ENCODE measurements around the gene STON2.

Gene STON2

DNA sequence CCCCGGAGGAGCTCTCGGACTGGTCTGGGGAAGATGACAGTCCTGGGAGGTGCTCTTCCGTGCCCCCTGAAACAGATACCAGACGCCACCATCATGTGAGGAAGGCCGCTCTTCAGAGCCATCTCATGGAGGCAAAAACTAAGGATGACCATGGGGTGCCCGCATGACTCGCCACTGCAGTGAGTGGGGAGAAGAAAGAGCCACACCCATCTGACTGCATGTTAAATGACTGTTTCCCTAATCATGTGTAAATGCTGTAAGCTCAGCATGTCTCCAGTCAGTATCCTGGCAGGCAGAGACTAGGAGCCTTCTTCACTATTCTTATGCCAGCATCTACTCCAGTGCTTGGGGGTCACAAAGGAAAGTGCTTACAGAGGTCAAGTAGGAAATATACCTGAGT is 4.0 kb downstream of the STON2 start:
- H3K9me3 ChIP-seq (ENCODE audit: control insufficient read depth, insufficient read depth, low read depth, low read length), result peaks cover 7% of the 10 kb centered on the region; the same call in 1 of the 2 replicates
- H3K9ac ChIP-seq (ENCODE audit: low read length), result no peak overlapping the region
- peaks cover 6% of the 10 kb centered on the region; the same call in 1 of the 2 replicates for H3K36me3 ChIP-seq (ENCODE audit: control insufficient read depth, insufficient read depth, low read length)
- no peaks in the 10 kb centered on the region for H3K27me3 ChIP-seq (ENCODE audit: control insufficient read depth, insufficient read depth, low read length)
- no peak overlapping the region for H3K4me3 ChIP-seq (ENCODE audit: low read depth, low read length)
- H3K4me1 ChIP-seq (ENCODE audit: control insufficient read depth, insufficient read depth, low read length), result peaks cover 9% of the 10 kb centered on the region
- no peak overlapping the region for H3K27ac ChIP-seq (ENCODE audit: low read depth, low read length)

DNA sequence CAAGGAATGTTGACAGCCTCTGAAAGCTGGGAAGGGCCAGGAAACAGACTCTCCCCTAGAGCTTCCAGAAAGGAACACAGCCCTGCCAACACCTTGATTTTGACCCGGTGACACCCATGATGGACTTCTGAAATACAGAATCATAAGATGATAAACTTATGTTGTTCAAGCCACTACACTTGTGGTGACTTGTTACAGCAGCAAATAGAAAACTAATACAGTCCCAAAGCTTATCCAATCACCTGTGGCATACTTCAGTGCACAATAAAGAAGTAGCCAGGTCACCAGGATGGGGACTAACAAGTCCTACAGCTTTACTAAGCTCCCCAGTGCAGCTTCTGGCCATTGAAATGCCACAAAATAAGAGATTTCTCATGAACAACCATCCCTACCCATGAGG is 5.4 kb downstream of the STON2 start:
- Histone ChIP-seq H3K9me3 (ENCODE audit: control insufficient read depth, insufficient read depth, low read depth, low read length) (peaks cover 7% of the 10 kb centered on the region; the same call in 1 of the 2 replicates), H3K27ac (ENCODE audit: low read depth, low read length) (no peak overlapping the region), H3K36me3 (ENCODE audit: control insufficient read depth, insufficient read depth, low read length) (peaks cover 6% of the 10 kb centered on the region; the same call in 1 of the 2 replicates), H3K4me3 (ENCODE audit: low read depth, low read length) (no peak overlapping the region), H3K4me1 (ENCODE audit: control insufficient read depth, insufficient read depth, low read length) (0 out of 2 replicates have a peak, but pooled peaks cover 3% of the 10 kb centered on the region), H3K27me3 (ENCODE audit: control insufficient read depth, insufficient read depth, low read length) (no peaks in the 10 kb centered on the region), H3K9ac (ENCODE audit: low read length) (no peak overlapping the region)

DNA sequence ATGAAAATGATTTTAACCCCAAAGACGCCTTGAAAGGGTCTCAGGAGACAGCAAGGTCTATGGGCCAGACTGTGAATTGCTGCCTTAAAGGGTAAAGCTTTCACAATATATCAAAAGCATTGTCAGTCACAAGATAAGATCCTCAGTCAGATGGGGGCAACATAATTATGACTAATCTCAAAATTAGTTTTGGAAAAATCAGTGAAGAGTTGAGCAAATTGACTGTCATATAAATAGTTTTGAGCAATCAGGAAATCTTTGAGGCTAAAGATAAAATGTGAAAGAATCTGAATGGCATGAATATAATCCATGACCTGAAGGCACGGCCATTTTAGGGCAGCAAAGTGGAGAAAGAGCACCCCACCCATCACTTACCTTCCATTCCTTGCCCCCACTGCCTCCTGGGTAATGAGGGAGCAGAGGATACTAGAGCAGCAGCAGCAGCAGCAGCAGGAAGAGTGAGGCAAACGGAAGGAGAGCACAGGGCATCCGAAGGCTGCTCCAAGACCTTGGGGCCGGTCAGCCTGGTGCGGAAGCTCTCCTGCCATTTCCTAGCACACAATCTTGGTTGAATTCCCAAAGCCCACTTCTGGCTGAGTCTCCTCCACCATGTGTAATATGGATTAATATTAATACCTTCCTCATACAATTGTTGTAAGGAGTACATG is 7.0 kb downstream of the STON2 start:
- Histone ChIP-seq H3K4me3 (ENCODE audit: low read depth, low read length) (no peak overlapping the region), H3K27me3 (ENCODE audit: control insufficient read depth, insufficient read depth, low read length) (no peaks in the 10 kb centered on the region), H3K9ac (ENCODE audit: low read length) (no peak overlapping the region), H3K9me3 (ENCODE audit: control insufficient read depth, insufficient read depth, low read depth, low read length) (peaks cover 7% of the 10 kb centered on the region; the same call in 1 of the 2 replicates), H3K36me3 (ENCODE audit: control insufficient read depth, insufficient read depth, low read length) (peaks cover 6% of the 10 kb centered on the region; the same call in 1 of the 2 replicates), H3K4me1 (ENCODE audit: control insufficient read depth, insufficient read depth, low read length) (0 out of 2 replicates have a peak, but pooled peaks cover 3% of the 10 kb centered on the region), H3K27ac (ENCODE audit: low read depth, low read length) (no peak overlapping the region)

DNA sequence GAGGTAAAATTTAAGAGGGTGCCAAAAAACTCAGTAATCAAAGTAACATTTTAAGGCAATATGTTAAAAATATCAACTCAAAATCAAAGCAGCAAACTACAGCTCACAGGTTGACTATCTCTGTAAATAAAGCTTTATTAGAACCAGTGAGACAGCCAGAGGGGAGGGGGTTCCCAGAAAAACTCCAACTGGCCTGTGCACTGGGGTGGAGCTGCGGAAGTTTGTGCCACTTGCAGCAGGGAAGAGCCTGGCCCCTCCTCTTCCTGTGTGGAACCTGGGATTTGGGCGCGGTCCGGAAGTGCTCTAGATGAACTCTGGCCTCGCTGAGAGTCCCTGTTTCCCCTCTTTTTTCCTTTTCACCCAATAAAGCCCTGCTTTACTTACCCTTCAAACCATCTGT is 8.1 kb downstream of the STON2 start:
- Histone ChIP-seq H3K4me1 (ENCODE audit: control insufficient read depth, insufficient read depth, low read length) (peaks cover 3% of the 10 kb centered on the region; the same call in 1 of the 2 replicates), H3K9ac (ENCODE audit: low read length) (no peak overlapping the region), H3K27me3 (ENCODE audit: control insufficient read depth, insufficient read depth, low read length) (no peaks in the 10 kb centered on the region), H3K4me3 (ENCODE audit: low read depth, low read length) (no peak overlapping the region), H3K9me3 (ENCODE audit: control insufficient read depth, insufficient read depth, low read depth, low read length) (peaks cover 7% of the 10 kb centered on the region; the same call in 1 of the 2 replicates), H3K36me3 (ENCODE audit: control insufficient read depth, insufficient read depth, low read length) (0 out of 2 replicates have a peak, but pooled peaks cover 2% of the 10 kb centered on the region), H3K27ac (ENCODE audit: low read depth, low read length) (no peak overlapping the region)

DNA sequence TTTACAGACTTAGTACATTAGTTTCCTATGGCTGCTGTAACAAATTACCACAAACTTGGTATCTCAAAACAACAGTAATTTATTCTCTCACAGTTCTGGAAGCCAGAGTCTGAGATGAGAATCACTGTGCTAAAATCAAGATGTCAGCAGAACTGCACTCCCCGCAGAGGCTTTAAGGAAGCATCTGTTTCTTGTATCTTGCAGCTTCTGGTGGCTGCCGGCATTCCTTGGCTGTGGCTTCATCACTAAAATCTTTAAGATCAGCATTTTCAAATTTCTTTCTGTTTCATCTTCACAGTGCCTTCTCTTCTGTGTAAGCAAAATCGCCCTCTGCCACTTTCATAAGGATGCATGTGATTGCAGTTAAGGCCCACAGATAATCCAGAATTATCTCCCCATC is 9.4 kb downstream of the STON2 start:
- Histone ChIP-seq H3K27me3 (ENCODE audit: control insufficient read depth, insufficient read depth, low read length) (no peaks in the 10 kb centered on the region), H3K4me3 (ENCODE audit: low read depth, low read length) (no peak overlapping the region), H3K9me3 (ENCODE audit: control insufficient read depth, insufficient read depth, low read depth, low read length) (peaks cover 7% of the 10 kb centered on the region; the same call in 1 of the 2 replicates), H3K4me1 (ENCODE audit: control insufficient read depth, insufficient read depth, low read length) (peaks cover 12% of the 10 kb centered on the region), H3K36me3 (ENCODE audit: control insufficient read depth, insufficient read depth, low read length) (0 out of 2 replicates have a peak, but pooled peaks cover 2% of the 10 kb centered on the region), H3K27ac (ENCODE audit: low read depth, low read length) (no peak overlapping the region), H3K9ac (ENCODE audit: low read length) (no peak overlapping the region)

DNA sequence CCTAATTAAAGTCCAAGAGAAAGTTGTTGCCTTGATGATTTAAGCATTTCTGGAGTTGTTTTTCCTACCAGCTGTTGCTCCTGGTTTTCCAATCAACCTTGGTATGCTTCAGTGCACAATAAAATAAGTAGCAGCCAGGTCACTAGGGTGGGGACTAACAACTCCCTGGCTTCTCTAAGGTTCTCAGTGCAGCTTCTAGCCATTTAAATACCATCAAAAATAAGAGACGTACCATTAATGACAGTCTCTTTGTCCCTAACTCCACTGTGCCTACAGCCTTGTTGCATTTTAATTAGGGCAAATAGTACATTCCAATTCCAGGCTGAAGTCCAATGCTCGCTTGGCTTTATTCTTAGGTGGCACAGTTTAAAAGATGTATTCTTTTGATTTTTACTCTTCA is 11.8 kb downstream of the STON2 start:
- H3K36me3 ChIP-seq (ENCODE audit: control insufficient read depth, insufficient read depth, low read length), result no peaks in the 10 kb centered on the region
- H3K9ac ChIP-seq (ENCODE audit: low read length), result no peak overlapping the region
- no peak overlapping the region for H3K27ac ChIP-seq (ENCODE audit: low read depth, low read length)
- H3K4me1 ChIP-seq (ENCODE audit: control insufficient read depth, insufficient read depth, low read length), result peaks cover 14% of the 10 kb centered on the region
- no peaks in the 10 kb centered on the region for H3K9me3 ChIP-seq (ENCODE audit: control insufficient read depth, insufficient read depth, low read depth, low read length)
- H3K27me3 ChIP-seq (ENCODE audit: control insufficient read depth, insufficient read depth, low read length), result no peaks in the 10 kb centered on the region
- no peak overlapping the region for H3K4me3 ChIP-seq (ENCODE audit: low read depth, low read length)

DNA sequence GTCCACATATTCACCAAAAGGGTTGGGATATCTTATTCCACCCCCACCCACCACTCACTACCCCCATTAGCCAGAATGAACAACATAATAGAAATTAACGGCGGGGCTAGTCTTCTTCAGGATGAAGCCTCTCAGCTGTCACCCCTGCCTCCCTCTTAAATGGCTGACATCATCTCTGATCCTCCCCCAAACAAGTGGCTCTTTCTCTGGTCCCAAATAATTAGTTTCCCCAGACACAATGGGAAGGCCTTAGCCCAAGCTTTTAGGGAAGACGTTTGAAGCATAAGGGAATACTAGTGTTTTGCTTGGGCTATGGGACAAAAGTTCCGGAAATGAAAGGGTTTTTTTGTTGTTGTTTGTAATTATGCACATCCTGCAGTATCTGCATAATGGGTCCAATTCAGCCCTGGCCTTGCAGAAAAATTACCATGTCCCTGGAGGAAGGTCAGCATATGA is 13.8 kb downstream of the STON2 start:
- Histone ChIP-seq H3K9me3 (ENCODE audit: control insufficient read depth, insufficient read depth, low read depth, low read length) (no peaks in the 10 kb centered on the region), H3K27ac (ENCODE audit: low read depth, low read length) (no peak overlapping the region), H3K9ac (ENCODE audit: low read length) (no peak overlapping the region), H3K4me3 (ENCODE audit: low read depth, low read length) (no peak overlapping the region), H3K27me3 (ENCODE audit: control insufficient read depth, insufficient read depth, low read length) (no peaks in the 10 kb centered on the region), H3K36me3 (ENCODE audit: control insufficient read depth, insufficient read depth, low read length) (no peaks in the 10 kb centered on the region), H3K4me1 (ENCODE audit: control insufficient read depth, insufficient read depth, low read length) (peaks cover 11% of the 10 kb centered on the region)

DNA sequence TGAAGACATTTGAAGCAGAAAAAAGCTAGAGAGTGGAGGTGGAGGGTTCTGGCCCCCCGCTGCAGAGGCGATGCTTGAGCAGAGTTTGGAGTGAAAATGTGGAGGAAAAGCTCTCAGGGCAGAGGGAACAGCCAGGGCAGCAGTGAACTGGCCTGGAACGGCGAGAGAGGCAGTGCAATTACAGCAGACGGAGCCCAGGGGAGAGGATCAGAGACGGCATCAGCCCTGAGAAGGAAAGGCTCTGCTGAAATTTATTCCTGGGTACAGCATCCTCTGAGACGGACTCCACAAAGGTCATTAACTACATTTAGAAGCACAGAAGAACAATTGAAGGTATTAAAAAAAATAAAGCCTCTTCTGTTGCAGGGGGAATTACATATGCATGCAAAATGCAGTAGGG is 14.2 kb downstream of the STON2 start:
- Histone ChIP-seq H3K9me3 (ENCODE audit: control insufficient read depth, insufficient read depth, low read depth, low read length) (no peaks in the 10 kb centered on the region), H3K27ac (ENCODE audit: low read depth, low read length) (no peak overlapping the region), H3K4me1 (ENCODE audit: control insufficient read depth, insufficient read depth, low read length) (peaks cover 11% of the 10 kb centered on the region), H3K27me3 (ENCODE audit: control insufficient read depth, insufficient read depth, low read length) (no peaks in the 10 kb centered on the region), H3K9ac (ENCODE audit: low read length) (no peak overlapping the region), H3K4me3 (ENCODE audit: low read depth, low read length) (no peak overlapping the region), H3K36me3 (ENCODE audit: control insufficient read depth, insufficient read depth, low read length) (no peaks in the 10 kb centered on the region)

DNA sequence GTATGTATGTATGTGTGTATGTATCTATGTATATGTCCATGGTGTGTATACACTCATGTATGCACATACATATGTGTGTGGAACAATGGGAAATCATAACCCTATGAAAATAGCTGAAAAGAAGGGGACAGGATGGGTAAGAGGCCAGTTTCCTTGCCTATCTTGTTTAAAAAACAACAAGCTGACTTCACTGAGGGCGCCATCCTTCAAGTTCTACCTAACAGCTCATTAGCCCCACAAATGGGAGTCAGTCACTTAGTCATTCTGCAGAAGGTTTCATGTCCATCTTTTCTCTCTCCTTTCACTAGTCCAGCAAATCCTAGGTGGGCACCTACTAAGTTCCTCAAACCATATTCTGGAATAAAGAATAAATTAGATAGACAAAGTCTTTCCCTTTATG is 14.7 kb downstream of the STON2 start:
- H3K9me3 ChIP-seq (ENCODE audit: control insufficient read depth, insufficient read depth, low read depth, low read length), result 0 out of 2 replicates have a peak, but pooled peaks cover 2% of the 10 kb centered on the region
- H3K36me3 ChIP-seq (ENCODE audit: control insufficient read depth, insufficient read depth, low read length), result no peaks in the 10 kb centered on the region
- no peak overlapping the region for H3K9ac ChIP-seq (ENCODE audit: low read length)
- peaks cover 11% of the 10 kb centered on the region for H3K4me1 ChIP-seq (ENCODE audit: control insufficient read depth, insufficient read depth, low read length)
- no peak overlapping the region for H3K4me3 ChIP-seq (ENCODE audit: low read depth, low read length)
- H3K27ac ChIP-seq (ENCODE audit: low read depth, low read length), result no peak overlapping the region
- H3K27me3 ChIP-seq (ENCODE audit: control insufficient read depth, insufficient read depth, low read length), result no peaks in the 10 kb centered on the region

DNA sequence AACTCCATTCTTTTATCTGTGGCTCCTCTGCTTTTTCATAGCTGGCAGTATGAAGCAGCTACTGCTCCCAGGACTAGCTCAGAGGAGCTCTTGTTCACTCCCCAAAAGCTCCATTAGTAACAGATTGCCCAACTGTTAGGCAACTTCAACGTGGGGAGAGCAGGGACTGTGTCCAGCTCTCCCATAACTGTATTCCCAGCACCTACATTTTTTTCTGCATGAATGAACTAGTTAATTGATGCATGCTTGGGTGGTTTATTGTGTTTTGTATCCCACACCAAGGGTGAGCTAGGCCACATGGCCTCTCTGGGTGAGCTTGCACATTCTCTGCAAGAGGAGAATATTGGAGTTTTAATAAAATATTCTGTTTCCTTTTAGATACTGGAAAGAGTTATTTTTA is 15.2 kb downstream of the STON2 start:
- H3K27me3 ChIP-seq (ENCODE audit: control insufficient read depth, insufficient read depth, low read length), result no peaks in the 10 kb centered on the region
- no peaks in the 10 kb centered on the region for H3K36me3 ChIP-seq (ENCODE audit: control insufficient read depth, insufficient read depth, low read length)
- H3K4me1 ChIP-seq (ENCODE audit: control insufficient read depth, insufficient read depth, low read length), result peaks cover 11% of the 10 kb centered on the region
- 0 out of 2 replicates have a peak, but pooled peaks cover 7% of the 10 kb centered on the region for H3K9me3 ChIP-seq (ENCODE audit: control insufficient read depth, insufficient read depth, low read depth, low read length)
- H3K4me3 ChIP-seq (ENCODE audit: low read depth, low read length), result no peak overlapping the region
- H3K9ac ChIP-seq (ENCODE audit: low read length), result no peak overlapping the region
- H3K27ac ChIP-seq (ENCODE audit: low read depth, low read length), result no peak overlapping the region

DNA sequence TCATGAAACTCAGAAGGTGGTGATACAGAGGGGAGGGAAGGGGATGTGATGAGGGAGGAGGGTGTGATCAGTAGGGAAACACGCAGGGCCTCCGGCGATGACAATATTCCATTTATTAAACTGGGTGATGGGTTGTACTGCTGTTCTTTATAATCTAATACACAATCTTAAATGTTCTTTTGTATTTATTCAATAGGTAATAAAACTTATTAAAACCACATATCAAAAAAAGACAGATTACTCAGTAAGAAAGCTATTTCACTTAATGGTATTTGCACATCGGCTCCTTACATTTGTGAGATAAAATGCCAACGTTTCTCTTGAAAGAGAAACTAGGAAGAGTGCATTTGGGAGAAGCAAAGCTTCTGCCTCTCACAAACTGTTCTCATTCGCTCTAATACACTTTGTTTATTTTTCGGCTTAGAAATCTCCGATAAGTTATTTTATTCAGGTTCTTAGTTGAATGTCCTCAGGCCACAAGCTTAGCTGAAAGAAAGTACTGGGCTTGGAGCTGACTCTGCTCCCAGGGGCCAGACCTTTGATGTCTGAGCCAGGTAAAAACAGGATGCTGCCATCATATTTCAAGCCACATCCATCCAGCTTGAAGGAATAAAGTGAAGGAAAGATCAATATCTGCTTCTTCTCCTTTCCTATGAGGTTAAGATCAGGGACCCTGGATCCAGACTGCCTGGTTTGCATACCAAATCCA is 17.5 kb downstream of the STON2 start:
- no peaks in the 10 kb centered on the region for H3K27me3 ChIP-seq (ENCODE audit: control insufficient read depth, insufficient read depth, low read length)
- no peak overlapping the region for H3K4me3 ChIP-seq (ENCODE audit: low read depth, low read length)
- no peak overlapping the region for H3K9ac ChIP-seq (ENCODE audit: low read length)
- H3K9me3 ChIP-seq (ENCODE audit: control insufficient read depth, insufficient read depth, low read depth, low read length), result 0 out of 2 replicates have a peak, but pooled peaks cover 7% of the 10 kb centered on the region
- no peaks in the 10 kb centered on the region for H3K36me3 ChIP-seq (ENCODE audit: control insufficient read depth, insufficient read depth, low read length)
- no peak overlapping the region for H3K27ac ChIP-seq (ENCODE audit: low read depth, low read length)
- H3K4me1 ChIP-seq (ENCODE audit: control insufficient read depth, insufficient read depth, low read length), result peaks cover 11% of the 10 kb centered on the region
